ENCODE data around the gene CCL23. TPM values are rescaled to one million over a fixed set of nuclear protein-coding genes. Genes with fewer than 3 reads are reported as not detected.

CCL23 gene
- total RNA-seq, 1 experiment from 2014 or later: not detected

DNA sequence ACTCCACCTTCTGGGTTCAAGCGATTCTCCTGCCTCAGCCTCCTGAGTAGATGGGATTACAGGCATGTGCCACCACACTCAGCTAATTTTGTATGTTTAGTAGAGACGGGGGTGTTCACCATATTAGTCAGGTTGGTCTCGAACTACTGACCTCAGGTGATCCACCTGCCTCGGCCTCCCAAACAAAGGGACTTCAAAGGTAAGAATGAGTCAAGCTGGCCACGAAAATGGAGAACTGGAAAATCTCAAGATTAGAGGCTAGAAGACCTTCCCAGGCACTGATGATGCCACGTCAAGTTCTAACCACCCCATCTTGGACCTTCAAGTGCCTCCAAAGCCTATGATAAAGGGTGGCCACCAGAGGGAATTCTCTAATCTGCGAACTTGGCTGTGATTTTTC lies 15.1 kb downstream of the CCL23 start:
- no peaks in the 10 kb centered on the region for H3K4me1 ChIP-seq (replicated peaks; ENCODE audit: insufficient read depth)
- BruUV-seq (replicated peaks): no TSS peak

DNA sequence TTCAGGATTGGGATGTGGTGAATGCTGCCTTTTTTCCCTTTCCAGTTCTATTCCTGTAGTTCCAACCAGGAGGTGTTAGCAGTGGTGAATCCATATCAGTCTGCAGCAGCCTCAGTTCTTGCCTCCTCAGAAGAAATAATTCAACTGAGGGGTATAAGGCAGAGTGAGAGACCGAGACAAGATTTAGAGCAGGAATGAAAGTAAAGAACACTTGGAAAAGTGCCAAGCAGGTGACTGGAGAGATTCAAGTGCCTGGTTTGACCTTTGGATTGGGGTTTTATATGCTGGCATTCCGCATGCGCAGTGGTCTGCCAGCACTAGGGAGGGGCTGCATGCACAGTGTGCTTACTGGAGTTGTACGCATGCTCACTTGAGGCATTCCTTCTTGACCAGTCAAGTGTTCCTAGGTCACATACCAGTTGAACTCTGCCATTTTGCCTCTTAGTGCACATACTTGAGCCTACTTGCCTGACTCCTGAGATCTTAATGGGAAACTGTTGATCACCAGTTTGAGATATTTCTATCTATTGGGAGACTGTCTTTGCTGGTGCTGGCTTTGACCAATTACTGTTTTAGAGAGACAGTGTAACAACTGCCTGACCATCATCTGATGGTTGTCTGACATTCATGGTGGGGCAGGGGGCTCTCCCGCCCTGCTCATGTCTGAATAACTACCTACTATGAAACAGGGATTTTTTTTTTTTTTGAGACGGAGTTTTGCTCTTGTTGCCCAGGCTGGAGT lies 15.7 kb downstream of the CCL23 start:
- DNase-seq: no peak
- Histone ChIP-seq H3K79me2 (ENCODE audit: low read depth) (no peaks in the 10 kb centered on the region), H3K4me2 (no peak overlapping the region), H3K36me3 (ENCODE audit: low read depth) (no peaks in the 10 kb centered on the region), H3K9me2 (ENCODE audit: insufficient read depth) (no peaks in the 10 kb centered on the region), H3K4me1 (replicated peaks; ENCODE audit: insufficient read depth) (no peaks in the 10 kb centered on the region), H3K27me3 (ENCODE audit: insufficient read depth, low read depth) (peaks cover 57% of the 10 kb centered on the region), H4K20me1 (ENCODE audit: insufficient read depth) (no peaks in the 10 kb centered on the region), H2AFZ (no peak overlapping the region), H3F3A (ENCODE audit: insufficient read depth, low read depth) (no peaks in the 10 kb centered on the region), H3K4me3 (no peak overlapping the region), H3K9me3 (ENCODE audit: insufficient read depth, low read depth) (no peaks in the 10 kb centered on the region), H3K27ac (no peak overlapping the region)
- intact Hi-C loops (cut with micrococcal nuclease; ENCODE audit: unreplicated experiment): no loop called here
- ChIA-PET POLR2A (ENCODE audit: unreplicated experiment) (no interaction called here), CTCF (no interaction called here)
- no TSS peak for BruUV-seq (replicated peaks)
- TF ChIP-seq, protein P1, sequence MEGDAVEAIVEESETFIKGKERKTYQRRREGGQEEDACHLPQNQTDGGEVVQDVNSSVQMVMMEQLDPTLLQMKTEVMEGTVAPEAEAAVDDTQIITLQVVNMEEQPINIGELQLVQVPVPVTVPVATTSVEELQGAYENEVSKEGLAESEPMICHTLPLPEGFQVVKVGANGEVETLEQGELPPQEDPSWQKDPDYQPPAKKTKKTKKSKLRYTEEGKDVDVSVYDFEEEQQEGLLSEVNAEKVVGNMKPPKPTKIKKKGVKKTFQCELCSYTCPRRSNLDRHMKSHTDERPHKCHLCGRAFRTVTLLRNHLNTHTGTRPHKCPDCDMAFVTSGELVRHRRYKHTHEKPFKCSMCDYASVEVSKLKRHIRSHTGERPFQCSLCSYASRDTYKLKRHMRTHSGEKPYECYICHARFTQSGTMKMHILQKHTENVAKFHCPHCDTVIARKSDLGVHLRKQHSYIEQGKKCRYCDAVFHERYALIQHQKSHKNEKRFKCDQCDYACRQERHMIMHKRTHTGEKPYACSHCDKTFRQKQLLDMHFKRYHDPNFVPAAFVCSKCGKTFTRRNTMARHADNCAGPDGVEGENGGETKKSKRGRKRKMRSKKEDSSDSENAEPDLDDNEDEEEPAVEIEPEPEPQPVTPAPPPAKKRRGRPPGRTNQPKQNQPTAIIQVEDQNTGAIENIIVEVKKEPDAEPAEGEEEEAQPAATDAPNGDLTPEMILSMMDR (conservative IDR thresholded peaks at IDR 0.05): no peak
- no peak for TF ChIP-seq EZH2 (IDR thresholded peaks at IDR 0.05; ENCODE audit: low read depth)

More for the DNA sequence above, 15.1 kb downstream of the CCL23 start:
- H3K27ac ChIP-seq: no peak overlapping the region
- no peaks in the 10 kb centered on the region for H3K79me2 ChIP-seq (ENCODE audit: low read depth)
- H3K36me3 ChIP-seq (ENCODE audit: low read depth): no peaks in the 10 kb centered on the region
- H3F3A ChIP-seq (ENCODE audit: insufficient read depth, low read depth): no peaks in the 10 kb centered on the region
- no peak overlapping the region for H3K4me3 ChIP-seq
- no peaks in the 10 kb centered on the region for H3K9me2 ChIP-seq (ENCODE audit: insufficient read depth)
- POLR2A ChIA-PET (ENCODE audit: unreplicated experiment): no interaction called here
- H2AFZ ChIP-seq: no peak overlapping the region
- TF ChIP-seq, protein P1 (conservative IDR thresholded peaks at IDR 0.05): no peak
- no peak for TF ChIP-seq EZH2 (IDR thresholded peaks at IDR 0.05; ENCODE audit: low read depth)
- intact Hi-C loops (cut with micrococcal nuclease; ENCODE audit: unreplicated experiment): no loop called here
- H3K9me3 ChIP-seq (ENCODE audit: insufficient read depth, low read depth): no peaks in the 10 kb centered on the region
- no peaks in the 10 kb centered on the region for H4K20me1 ChIP-seq (ENCODE audit: insufficient read depth)
- no peak for DNase-seq
- peaks cover 61% of the 10 kb centered on the region for H3K27me3 ChIP-seq (ENCODE audit: insufficient read depth, low read depth)
- no peak overlapping the region for H3K4me2 ChIP-seq
- CTCF ChIA-PET: no interaction called here

DNA sequence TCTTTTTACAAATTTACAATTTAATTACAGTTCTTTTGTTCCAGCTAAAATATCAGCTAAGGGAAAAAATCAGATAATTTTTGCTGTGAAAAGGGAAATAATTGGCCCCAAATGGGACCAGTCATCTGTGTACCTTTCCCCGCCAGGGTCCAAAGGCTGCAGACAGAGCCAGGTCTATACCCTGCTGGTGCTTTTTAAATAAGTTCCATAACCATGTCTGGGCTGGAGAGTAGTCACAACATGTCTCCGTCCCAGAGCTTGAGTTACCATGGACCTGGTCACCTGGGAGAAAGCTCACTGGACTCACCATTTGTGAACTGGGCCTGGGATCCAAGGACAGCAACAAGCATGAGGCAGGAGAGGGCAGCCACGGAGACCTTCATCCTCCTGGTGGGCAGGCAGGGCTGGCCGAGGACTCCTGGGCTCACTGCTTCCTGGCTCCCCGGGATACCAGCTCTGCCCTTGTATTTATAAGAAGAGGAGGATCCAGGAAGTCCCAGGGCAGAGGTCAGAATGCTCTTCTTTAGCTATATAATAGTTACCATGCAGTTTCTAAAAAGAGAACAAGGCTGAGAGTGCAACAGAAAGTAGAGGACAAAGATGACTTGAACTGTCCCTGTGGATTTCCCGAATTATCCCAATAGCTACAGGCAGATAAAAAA lies 16.5 kb downstream of the CCL23 start, which contains the start of gene CCL15:
TSS of gene CCL15 (minus strand) at position 444 of the 662 bp plus-strand sequence. CDS start at position 383, 61 bp downstream.
- Histone ChIP-seq H3K4me2 (no peak within 1 kb of the TSS), H3K27me3 (ENCODE audit: insufficient read depth, low read depth) (peaks cover 64% of the 10 kb centered on the region), H3K4me1 (replicated peaks; ENCODE audit: insufficient read depth) (no peaks in the 10 kb centered on the region), H3K36me3 (ENCODE audit: low read depth) (no peaks in the 10 kb centered on the region), H3K79me2 (ENCODE audit: low read depth) (no peaks in the 10 kb centered on the region), H3K9me2 (ENCODE audit: insufficient read depth) (no peaks in the 10 kb centered on the region), H3K27ac (no peak within 1 kb of the TSS), H3K4me3 (no peak within 1 kb of the TSS), H4K20me1 (ENCODE audit: insufficient read depth) (no peaks in the 10 kb centered on the region), H2AFZ (no peak within 1 kb of the TSS), H3F3A (ENCODE audit: insufficient read depth, low read depth) (no peaks in the 10 kb centered on the region), H3K9me3 (ENCODE audit: insufficient read depth, low read depth) (no peaks in the 10 kb centered on the region)
- ChIA-PET POLR2A (ENCODE audit: unreplicated experiment) (no interaction called here), CTCF (no interaction called here)
- no peak for DNase-seq
- intact Hi-C loops (cut with micrococcal nuclease; ENCODE audit: unreplicated experiment): no loop called here
- no TSS peak for BruUV-seq (replicated peaks)
- TF ChIP-seq, protein P1 (conservative IDR thresholded peaks at IDR 0.05): no peak
- TF ChIP-seq EZH2 (IDR thresholded peaks at IDR 0.05; ENCODE audit: low read depth): no peak
